ENCODE measurements around the gene NDUFV1.

DNA sequence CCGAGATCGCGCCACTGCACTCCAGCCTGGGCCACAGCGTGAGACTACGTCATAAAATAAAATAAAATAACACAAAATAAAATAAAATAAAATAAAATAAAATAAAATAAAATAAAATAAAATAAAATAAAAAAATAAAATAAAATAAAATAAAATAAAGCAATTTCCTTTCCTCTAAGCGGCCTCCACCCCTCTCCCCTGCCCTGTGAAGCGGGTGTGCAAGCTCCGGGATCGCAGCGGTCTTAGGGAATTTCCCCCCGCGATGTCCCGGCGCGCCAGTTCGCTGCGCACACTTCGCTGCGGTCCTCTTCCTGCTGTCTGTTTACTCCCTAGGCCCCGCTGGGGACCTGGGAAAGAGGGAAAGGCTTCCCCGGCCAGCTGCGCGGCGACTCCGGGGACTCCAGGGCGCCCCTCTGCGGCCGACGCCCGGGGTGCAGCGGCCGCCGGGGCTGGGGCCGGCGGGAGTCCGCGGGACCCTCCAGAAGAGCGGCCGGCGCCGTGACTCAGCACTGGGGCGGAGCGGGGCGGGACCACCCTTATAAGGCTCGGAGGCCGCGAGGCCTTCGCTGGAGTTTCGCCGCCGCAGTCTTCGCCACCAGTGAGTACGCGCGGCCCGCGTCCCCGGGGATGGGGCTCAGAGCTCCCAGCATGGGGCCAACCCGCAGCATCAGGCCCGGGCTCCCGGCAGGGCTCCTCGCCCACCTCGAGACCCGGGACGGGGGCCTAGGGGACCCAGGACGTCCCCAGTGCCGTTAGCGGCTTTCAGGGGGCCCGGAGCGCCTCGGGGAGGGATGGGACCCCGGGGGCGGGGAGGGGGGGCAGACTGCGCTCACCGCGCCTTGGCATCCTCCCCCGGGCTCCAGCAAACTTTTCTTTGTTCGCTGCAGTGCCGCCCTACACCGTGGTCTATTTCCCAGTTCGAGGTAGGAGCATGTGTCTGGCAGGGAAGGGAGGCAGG is 23.2 kb upstream of the NDUFV1 start, which contains the start of gene GSTP1:
- no peak for TF ChIP-seq EZH2phosphoT487 (IDR thresholded peaks at IDR 0.05; ENCODE audit: borderline replicate concordance, low read length)
- TF ChIP-seq, protein P1, sequence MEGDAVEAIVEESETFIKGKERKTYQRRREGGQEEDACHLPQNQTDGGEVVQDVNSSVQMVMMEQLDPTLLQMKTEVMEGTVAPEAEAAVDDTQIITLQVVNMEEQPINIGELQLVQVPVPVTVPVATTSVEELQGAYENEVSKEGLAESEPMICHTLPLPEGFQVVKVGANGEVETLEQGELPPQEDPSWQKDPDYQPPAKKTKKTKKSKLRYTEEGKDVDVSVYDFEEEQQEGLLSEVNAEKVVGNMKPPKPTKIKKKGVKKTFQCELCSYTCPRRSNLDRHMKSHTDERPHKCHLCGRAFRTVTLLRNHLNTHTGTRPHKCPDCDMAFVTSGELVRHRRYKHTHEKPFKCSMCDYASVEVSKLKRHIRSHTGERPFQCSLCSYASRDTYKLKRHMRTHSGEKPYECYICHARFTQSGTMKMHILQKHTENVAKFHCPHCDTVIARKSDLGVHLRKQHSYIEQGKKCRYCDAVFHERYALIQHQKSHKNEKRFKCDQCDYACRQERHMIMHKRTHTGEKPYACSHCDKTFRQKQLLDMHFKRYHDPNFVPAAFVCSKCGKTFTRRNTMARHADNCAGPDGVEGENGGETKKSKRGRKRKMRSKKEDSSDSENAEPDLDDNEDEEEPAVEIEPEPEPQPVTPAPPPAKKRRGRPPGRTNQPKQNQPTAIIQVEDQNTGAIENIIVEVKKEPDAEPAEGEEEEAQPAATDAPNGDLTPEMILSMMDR (IDR thresholded peaks at IDR 0.05; ENCODE audit: low read depth, low read length, poor library complexity, severe bottlenecking) = peak; percentile 74
